OCI-M1 (cell line): Measurements from ENCODE around the gene SIVA1.

ENCODE experiments used
- DNase-seq: peaks from one replicate; lab custom pipeline; 2025; lab: John Stamatoyannopoulos, UW

Gene SIVA1

DNA sequence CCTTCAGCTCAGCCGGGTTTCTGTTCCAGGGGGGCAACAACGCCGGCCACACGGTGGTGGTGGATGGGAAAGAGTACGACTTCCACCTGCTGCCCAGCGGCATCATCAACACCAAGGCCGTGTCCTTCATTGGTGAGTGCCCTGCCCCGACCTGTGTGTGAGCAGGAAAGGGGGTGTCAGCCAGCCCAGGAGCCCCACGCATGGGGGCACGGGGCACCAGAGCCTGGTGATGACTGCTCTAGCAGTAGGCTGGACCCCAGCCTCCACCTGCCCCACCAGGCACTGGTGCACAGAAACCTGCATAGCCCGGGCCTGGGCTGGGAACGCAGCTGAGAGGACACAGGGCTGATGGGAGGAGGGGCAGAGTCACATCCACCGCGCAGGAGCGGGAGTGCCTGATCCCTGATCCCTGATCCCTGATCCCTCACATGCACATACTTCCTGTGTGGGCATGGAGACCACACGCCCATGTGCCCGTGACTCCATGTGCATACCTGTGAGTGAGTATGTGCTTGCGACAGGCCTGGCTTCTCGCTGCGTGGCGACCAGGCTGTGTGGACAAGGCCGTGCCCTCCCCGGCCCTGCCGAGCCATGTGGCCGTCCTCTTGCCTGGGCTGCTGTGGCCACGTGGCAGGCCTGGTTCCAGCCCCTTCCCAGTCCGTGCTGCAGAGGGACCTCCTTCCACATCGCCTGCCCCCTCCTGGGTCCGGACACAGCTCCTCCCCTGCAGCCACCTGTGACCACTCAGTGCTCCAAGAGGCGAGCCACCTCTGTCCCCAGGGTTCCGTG, 17.8 kb upstream of the SIVA1 start:
- no peak for DNase-seq

DNA sequence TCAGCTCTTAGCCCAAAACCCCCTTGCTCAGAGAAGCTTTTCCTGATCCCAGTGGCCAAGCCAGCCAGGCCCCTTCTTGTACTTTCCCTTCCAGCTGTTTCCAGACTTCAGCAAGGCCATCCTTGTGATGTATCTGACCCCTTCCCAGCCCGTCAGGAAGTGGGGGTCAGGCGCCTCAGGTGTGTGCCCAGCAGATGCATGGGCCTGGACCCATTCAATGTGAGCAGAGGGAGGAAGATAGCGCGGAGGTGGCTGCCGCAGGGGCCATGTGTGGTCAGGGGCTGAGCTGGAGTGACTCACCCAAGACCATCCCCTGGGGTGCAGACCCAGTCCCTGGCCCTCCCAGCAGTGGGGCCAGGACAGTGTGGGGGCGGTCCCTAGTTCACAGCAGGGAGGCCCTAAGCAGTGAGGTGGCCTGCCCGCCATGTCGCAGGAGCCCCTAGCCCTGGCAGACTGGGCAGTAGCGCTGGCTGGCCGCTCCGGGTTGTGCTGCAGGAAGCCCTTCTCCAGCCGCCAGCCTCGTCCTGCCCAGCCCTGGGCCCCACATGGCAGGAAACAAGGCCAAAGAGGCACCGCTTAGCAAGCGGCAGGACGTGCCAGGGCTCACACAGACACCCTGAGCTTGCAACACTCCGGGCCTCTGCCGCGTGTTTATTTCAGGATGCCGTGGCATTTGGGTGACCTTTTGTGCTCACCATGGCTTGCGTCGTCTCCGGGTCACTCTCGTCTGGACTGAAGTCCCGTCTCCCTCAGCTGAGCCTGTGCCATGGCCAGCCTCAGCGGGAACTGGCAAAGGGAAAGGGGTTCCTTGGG, 16.9 kb upstream of the SIVA1 start:
- DNase-seq, result no peak

DNA sequence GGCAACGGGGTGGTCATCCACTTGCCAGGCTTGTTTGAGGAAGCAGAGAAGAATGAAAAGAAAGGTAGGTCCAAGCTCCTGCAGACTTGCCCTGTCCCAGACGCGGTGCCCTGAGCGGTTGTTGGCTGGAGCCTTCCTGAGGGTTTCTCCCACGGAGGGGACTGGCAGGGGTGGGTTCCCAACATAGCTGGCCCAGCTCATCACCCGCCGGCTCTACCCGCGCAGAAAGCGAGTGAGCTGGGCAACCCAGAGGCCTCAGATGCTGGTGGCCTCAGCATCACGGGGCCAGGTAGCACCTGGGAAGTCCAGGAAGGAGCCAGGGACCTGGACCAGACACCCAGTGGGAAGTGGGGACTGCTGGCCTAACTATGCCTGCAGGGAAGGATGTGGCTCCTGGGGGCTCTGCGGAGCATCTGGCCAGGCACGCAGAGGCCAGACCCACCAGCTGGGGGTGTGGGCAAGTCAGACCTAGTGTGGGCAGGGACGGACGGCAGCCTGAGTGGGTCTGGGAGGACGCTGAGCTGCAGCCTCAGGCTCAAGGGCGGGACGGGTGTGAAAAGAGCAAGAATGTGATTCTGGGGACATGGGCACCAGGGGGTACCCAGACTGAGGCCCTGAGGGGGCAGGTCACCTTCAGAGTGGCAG, 14.4 kb upstream of the SIVA1 start:
- no peak for DNase-seq

DNA sequence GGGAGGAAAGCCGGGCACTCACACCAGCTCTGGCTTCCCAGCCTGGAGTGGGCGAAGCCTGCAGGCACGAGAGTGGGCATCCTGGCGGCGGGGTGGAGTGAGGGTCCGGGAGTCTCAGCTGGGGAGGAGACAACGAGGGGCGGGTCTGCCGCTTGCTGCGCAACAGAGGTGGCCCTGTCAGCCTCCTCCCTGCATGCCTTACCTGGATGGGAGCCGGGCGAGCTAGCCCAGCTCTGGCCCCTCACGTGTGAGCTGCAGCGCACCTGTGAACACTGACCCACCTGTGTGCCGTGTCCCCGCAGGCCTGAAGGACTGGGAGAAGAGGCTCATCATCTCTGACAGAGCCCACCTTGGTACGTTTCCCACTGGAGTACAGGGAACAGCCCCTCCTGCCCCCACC, 13.9 kb upstream of the SIVA1 start:
- no peak for DNase-seq

DNA sequence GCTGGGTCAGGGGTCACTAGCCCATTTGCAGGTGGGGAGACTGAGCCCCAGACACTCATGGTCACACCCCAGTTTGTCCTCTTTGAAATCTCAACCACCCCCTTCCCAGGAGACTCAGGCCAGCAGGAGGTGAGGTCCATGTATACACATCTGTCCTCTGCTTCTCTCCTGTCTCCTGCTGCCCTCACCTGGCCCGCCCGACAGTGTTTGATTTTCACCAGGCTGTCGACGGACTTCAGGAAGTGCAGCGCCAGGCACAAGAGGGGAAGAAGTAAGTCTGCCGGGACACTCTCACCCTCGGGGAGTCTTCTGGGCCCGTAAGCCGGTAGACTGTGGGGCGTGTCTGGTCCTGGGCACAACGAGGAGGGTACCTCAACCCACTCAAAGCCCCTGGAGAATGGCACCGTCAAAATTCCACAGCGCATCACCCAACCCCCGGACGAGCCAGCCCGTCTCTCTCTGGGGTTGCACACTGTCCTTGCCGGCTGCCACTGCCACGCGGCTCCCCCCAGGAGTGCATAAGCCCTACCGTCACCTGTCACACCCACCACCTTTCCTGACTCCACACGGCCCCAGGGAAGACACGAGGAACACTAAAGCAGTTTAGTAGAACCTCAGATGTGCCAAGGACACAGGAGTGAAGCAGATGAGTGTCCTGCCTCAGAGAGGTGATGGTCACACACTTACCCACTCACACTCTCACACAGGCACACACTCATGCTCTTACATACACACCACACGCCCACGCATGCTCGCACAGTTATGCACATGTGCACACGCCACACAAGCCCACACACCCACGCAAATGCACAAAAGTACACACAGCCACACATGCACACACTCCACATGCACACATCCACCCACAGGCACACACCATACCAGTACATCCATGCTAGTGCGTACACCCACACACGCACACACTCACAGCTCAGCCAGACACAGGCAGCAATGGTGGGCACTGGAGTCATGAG, 13.1 kb upstream of the SIVA1 start:
- DNase-seq, result no peak

DNA sequence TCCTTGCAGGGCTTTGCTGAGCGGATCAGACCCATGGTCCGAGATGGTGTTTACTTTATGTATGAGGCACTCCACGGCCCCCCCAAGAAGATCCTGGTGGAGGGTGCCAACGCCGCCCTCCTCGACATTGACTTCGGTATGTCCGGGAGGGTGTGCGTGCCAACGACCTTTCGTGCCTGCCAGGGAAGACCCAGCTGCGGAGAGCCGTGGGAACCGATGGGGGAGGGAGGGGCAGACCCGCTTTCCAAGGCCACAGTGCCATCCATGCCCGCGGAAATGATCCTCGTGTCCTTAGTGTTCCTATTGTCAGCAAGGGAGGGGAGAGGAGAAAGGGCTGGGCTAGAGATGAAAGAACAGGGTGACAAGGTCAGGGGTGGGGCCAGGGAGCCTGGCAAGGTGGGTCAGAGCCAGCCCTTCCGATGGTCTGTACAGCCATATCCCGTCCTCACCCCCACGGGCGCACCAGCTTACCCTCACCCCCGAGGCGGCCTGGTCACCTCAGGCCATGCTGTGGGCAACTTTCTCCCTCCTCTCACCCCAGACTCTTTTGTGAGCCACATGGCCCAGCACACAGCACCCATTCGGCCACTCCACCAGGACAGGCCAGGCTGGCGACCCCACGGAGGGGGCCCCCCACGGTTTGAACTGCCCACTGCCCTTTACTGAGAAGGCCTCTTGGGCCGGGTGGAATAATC, 11.7 kb upstream of the SIVA1 start:
- no peak for DNase-seq

DNA sequence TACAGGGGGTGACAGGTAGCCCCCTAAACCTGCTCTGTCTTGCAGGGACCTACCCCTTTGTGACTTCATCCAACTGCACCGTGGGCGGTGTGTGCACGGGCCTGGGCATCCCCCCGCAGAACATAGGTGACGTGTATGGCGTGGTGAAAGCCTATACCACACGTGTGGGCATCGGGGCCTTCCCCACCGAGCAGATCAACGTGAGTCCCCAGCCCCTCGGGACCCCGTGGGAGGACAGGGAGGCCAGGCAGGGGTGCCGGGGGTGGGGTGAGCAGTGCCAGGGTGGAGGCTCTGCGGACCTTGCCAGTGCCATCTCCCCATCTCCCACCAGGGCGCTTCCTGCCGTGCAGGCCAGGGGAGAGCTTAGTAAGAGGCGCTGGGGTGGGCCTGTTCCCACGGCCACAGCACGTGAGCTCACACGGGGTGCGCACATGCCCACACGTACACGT, 11.1 kb upstream of the SIVA1 start:
- DNase-seq, result no peak

DNA sequence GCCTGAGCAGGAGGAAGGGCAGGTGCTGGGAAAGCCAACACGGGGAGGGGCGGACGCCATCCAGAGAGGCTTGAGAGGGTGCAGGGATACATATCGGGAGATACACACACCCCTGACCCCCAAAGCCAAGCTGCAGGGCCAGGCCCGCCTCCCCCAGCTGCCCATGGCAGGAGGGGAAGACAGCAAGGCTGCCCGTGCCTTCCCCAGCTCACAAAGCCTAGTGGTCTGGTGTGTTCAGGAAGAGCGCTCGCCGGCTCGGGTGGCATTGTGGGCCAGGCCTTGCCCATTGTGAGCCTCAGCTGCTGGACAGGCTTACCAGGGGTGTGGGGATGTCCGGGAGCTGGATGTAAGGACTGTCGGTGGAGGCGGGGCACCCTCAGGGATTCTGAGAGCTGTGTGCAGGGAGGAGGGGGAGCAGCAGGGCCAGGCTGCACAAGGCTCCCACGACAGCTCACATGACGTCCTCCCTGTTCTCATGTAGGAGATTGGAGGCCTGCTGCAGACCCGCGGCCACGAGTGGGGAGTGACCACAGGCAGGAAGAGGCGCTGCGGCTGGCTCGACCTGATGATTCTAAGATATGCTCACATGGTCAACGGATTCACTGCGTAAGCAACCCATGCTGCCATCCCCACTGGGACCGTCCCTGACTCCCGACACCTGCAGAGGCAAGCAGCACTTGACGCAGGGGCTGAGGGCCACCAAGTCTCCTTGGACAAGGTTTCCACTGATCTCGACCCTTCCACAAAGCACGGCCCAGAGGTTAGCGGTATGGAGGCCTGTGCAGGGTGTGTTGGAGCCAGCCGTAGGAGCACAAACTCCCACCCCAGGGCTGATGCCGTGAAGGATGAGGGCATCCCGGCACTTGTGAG, 10.1 kb upstream of the SIVA1 start:
- no peak for DNase-seq

DNA sequence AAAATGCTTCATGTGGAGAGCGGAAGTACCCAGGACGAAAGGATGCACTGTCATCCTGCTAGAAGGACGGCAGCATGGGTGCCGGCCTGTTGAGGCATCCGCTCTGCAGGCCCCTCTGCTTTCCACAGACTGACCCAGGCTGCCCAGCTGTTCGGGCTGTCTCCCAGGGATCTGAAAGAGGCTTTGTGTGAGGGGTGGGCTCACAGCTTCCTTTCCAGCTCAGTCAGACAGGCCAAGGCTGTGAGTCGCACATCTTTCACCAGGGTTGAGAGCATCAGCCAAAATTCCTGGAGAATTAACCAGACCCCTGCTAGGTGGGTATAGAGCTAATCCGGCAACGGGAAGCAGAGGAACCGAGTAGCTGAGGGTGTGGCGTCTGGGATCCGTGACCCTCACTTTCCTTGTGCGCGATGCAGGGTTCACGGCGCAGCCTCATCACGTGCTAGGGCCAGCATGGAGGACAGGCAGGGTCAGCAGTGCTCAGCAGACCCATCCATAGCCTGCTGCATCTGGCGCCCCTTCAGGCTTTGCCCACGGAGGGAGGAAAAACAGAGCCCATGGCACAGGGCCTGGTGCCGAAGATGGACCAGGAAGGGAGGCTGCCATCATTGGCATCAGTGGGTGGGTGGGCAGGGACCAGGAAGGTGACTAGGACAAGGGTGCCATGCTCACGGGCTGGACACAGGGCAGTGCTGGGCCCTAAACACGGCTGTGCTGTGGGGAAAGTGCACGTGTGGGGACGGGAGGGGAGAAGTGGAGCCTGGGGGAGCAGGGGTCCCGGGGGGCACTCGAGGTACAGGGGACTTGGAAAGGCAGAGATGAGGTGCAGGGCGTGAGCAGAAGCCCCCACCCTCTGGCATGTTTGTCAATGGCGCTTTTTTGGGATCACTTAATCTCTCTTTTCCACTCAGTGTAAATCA, 9.2 kb upstream of the SIVA1 start:
- DNase-seq, result no peak

DNA sequence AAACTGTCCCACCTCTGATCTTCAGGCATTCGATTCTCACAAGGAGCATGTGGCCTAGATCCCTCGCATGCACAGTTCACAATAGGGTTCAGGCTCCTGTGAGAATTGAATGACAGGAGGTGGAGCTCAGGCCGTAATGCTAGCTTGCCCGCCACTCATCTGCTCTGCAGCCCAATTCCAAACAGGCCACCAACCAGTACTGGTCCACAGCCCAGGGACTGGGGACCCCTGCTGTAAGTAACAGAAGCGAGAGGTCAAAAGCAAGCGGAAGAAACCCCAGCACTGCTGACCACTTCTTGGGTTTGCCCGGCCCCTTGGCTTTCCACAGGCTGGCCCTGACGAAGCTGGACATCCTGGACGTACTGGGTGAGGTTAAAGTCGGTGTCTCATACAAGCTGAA, 8.5 kb upstream of the SIVA1 start:
- DNase-seq, result no peak

DNA sequence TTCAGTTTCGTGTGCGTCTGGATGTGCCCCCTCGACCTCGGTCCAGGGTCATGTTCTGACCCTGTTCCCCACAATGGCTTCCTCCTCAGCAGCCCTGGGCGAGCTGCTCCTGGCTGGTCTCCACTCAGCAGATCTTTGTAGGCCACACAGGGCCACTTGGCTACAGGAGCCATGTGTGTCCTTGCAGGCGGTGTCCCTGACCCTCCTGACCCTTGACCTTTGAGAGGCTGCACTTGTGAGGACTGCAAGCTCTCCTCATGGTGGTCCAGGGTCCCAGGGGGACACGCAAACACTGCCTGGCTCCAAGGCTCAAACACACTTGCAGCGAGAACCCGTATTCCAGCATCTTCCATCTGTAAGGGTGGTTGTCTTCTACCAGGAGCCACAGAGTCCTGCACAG, 7.5 kb upstream of the SIVA1 start:
- DNase-seq, result no peak

DNA sequence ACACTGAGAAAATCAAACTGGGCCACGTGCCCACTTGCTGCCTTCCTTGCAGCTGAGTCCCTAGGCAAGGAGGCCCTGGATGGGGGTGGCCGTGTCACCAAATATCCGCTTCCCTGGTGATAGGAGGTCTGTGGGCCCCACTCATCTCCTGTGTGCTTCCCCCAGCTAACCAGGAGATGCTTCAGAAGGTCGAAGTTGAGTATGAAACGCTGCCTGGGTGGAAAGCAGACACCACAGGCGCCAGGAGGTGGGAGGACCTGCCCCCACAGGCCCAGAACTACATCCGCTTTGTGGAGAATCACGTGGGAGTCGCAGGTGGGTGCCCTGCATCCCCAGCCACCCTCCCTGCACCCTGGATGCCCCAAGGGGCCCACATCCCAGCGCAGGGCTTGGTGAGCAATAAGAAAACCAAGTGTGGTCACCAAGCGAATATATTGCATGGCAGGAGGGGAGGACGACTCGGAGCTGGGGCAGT, 6.8 kb upstream of the SIVA1 start:
- DNase-seq, result no peak

DNA sequence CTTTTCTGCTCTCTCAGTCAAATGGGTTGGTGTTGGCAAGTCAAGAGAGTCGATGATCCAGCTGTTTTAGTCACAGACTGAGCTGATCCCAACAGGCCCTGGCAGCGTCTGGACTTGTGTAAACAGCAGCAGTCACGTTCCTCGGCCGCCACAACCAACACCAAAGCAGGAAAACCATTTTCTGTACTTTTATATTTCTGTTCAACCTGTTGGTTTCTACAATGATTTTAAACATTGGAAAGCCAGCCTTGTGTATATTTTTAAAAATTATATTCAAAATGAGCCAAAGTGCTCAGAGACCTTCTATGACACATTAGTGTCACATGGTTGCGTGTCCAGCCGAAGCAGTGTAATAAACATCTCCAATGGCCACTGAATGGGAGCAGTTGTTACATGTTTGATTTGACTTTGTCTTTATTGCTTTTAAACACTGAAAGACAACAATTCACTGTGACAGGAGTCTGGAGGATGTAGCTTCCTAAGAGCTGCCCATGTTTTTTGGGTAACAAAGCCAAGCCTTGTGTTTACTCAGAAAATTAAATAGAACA, 5.9 kb upstream of the SIVA1 start:
- DNase-seq, result no peak

DNA sequence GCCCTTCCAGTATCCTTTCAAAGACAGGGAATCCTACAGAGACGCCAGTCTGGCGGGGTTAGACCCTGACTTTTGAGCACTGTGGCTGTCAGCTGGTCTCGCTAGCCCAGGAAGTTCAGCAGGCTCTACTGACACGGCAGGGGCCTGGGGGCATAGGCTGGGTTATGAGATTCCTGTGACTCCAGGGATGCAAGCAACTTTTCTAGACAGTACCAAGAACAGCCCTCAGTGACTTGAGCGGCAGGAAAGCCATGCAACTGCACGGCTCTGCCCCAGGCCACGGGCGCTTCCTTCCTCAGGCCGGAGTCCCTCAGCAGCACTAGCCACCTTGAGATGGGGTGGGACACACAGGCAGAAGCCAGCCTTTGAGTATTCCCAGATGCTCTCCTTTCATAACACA, 5.1 kb upstream of the SIVA1 start:
- DNase-seq, result no peak

DNA sequence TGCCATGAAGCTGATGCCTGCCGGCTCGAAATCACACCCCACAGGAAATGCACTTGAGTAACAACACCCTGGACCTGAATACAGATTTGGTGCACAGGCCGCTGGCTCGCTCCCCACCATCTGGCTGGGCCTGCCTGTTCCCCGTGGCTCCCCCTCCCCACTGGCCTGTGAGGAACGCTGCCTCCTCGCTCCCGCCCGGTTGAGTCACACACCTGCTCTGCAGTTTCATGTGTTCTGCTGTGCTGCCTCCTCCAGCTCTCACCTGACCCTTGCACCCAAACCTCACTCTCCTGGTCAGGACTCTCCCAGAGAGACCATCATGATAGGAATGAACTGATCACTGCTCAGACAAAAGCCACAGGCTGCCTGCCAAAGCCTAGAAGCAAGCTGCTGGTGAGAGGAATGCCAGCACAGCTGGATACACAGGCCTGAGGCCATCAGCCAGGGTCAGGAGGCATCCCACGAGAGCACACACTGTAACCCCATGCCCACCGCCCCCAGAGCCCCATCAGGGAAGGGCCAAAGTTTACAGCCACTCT, 3.8 kb upstream of the SIVA1 start:
- no peak for DNase-seq

DNA sequence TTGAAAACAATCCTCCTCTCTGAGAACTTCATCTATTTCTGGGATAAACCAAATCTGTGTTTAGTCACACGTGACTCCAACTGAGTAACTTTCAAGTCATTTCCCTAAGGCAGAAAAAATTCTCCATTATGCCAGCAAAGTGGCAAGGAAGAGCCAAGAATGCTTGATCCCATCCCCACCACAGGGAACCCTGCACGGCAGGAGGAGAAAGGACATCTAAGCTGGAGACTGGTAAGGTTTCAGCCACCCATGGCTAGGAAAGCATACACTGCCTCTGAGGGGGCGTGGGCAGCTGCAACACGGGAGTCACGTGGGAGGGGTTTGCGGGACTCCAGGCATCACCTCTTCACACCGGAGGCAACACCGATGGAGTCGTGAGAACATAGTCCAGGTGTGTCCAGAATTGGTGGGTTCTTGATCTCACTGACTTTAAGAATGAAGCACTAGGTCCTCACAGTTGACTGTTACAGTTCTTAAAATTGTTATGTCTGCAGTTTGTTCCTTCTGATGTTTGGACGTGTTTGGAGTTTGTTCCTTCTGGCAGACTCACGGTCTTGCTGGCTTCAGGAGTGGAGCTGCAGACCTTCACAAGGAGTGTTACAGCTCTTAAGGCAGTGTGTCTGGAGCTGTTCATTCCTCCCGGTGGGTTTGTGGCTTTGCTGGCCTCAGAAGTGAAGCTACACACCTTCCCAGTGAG, 2.7 kb upstream of the SIVA1 start:
- no peak for DNase-seq

DNA sequence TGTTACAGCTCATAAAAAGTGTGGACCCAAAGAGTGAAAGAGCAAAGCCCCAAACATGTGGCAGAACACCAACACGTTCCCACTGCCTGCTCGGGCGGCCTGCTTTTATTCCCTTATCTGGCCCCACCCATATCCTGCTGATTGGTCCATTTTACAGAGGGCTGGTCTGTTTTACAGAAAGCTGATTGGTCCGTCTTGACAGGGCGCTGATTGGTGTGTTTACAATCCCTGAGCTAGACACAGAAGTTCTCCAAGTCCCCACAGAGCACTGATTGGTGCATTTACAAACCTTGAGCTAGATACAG, 2.2 kb upstream of the SIVA1 start:
- DNase-seq, result peak; percentile 14
